Measurements from ENCODE around the gene OR5AL1.

OR5AL1 gene
- 0 reads per million in 2 donors for total RNA-seq

GRCh38 chr11:56412396-56412795, at the start of gene OR5AL1:
Gene OR5AL1, plus strand, starts transcription at chr11:56412696.
- no peak for DNase-seq

- no peak for DNase-seq
Measured at GRCh38 chr11:56375324-56375723, 37.2 kb upstream of the OR5AL1 start, which contains the start of gene OR8U1. Gene OR8U1, plus strand, starts transcription at chr11:56375624. Its CDS starts 0 bp downstream, at chr11:56375624.

DNA sequence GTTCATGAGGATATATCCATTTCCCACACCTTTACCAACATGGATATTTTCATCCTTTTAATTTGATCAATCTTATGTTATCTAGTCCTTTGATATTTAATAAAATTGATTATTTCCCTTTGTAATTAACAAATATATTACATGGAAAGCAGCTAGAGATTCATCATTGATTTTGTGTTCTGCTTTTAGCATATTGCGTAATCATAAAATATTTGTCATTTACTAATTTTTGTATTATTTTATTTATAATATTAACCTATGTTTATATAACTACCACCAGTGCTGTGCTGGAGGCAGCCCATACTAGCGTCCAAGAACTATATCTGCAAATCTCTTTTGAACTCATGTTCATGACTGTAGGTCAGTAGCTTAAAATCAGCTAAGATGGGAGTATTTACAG, 32.4 kb upstream of the OR5AL1 start:
- DNase-seq: no peak

DNA sequence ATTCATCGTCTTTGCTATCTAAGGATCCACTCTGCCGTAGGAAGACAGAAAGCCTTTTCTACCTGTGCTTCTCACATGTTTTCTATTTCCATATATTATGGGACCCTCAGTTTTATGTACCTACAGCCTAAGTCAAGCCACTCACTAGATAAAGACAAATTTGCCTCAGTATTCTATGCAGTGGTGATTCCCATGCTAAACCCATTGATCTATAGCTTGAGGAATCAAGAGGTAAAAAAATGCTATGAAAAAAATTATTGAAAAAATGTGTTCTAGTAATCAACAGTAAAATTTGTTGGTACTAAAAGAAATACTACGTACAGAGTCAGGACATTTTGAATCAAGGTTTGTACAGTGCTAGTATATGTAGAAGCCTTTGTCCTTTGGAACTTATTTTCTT, 18.1 kb upstream of the OR5AL1 start:
- DNase-seq: no peak

GRCh38 chr11:56396047-56396446, 16.4 kb upstream of the OR5AL1 start:
- DNase-seq: no peak

GRCh38 chr11:56401858-56402461, 10.5 kb upstream of the OR5AL1 start:
- DNase-seq: peak; percentile 5

DNA sequence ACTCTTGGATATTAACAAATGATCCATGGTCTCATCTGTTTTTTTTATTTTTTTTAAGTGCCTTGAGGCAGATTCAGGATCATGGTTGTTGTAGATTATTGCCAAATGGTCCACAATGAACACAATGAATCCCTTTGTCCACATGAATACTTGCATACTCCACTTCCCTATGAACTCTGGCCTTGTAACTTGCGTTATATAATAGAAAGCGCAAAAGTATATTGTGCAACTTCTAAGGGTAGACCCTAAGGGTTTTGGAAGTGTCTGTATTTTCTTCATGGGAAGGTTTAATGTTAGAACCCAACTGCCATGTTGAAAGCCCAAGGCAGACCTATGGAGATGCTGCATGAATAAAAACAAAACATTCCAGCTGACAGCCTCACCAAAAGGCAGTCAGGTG, 8.1 kb upstream of the OR5AL1 start:
- DNase-seq: no peak

DNA sequence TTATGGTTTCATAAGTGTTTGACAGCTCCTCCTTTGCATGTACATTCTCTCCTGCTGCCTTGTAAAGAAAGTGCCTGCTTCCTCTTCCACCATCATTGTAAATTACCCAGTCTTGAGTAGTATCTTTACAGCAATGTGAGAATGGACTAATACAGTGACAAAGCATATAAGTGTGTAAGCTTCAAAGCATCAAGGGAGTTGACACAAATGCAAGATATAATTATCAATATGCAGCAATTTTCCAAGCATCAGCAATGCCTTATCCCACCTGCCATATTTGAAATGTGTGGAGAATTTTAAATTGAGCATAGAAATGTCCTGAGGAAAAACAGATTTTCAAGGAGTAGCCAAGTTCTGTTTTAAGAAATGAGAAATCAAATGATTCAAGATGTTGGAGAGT, 1.7 kb upstream of the OR5AL1 start:
- DNase-seq: no peak

GRCh38 chr11:56453521-56453920, 41.0 kb downstream of the OR5AL1 start:
- no peak for DNase-seq

DNA sequence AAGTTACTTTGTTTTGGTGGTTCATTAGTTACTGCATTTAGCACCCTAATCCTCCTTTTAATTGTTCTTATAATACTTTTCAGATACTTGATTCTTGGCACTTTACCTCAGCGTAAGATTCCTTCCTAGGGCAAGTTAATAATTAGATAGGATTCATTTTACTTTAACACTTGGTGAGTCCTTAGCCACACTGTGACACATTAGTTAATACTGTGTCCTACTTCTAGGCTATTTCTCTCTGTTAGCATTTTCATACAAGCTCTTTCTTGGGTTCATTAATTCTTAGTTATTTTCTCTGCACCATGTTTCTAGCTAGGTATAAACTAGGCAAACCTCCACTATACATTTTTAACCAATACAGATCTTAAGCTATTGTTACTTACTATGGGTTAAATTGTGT, 44.6 kb downstream of the OR5AL1 start:
- no peak for DNase-seq

Measured in activated gamma-delta T cell (primary cell).